Lung (tissue), 12 donors: Measurements from ENCODE around the gene TTYH2. TPM values are rescaled to one million over a fixed set of nuclear protein-coding genes. Genes with fewer than 3 reads are reported as not detected.

Source experiments
- ATAC-seq: fragments of 200-7000 bp; cut with Tn5 transposase; one replicate; pipeline ENCODE4 v1.9.1; 2020; ENCODE audit warnings: moderate number of reproducible peaks; ENCODE audit not compliant: insufficient read depth, low FRiP score
- DNase-seq, 3 donors: peaks; one replicate each; pipeline ENCODE4 v3.0.0-alpha.2; 2013 to 2017
- H3K27ac ChIP-seq, 2 donors: one replicate each; pipeline ENCODE4 v1.5.1; 2013; ENCODE audit warnings: mild to moderate bottlenecking in 2 of 2, moderate library complexity in 2 of 2, control low read depth in 1 of 2, inconsistent platforms in 1 of 2, low read depth in 1 of 2, low read length in 1 of 2
- H3K27me3 ChIP-seq, 3 donors: one replicate each; pipeline ENCODE4 v1.5.1; 2013; ENCODE audit warnings: low read length in 2 of 3; ENCODE audit not compliant: control insufficient read depth in 3 of 3, insufficient read depth in 3 of 3
- H3K36me3 ChIP-seq, 4 donors: one replicate each; pipeline ENCODE4 v1.5.1; 2013; ENCODE audit warnings: low read length in 4 of 4, mild to moderate bottlenecking in 1 of 4, moderate library complexity in 1 of 4; ENCODE audit not compliant: control insufficient read depth in 4 of 4, insufficient read depth in 4 of 4
- H3K4me1 ChIP-seq, 5 donors: one replicate each; pipeline ENCODE4 v1.5.1; 2013; ENCODE audit warnings: low read length in 5 of 5, mild to moderate bottlenecking in 2 of 5, moderate library complexity in 1 of 5; ENCODE audit not compliant: control insufficient read depth in 5 of 5, insufficient read depth in 5 of 5
- H3K4me3 ChIP-seq: one replicate; pipeline ENCODE4 v1.5.1; 2013; ENCODE audit warnings: mild to moderate bottlenecking, control low read depth, moderate library complexity
- H3K9ac ChIP-seq, 2 donors: one replicate each; pipeline ENCODE4 v1.5.1; 2013; ENCODE audit warnings: low read length in 2 of 2, control low read depth in 1 of 2; ENCODE audit not compliant: insufficient read depth in 1 of 2
- H3K9me3 ChIP-seq, 4 donors: one replicate each; pipeline ENCODE4 v1.5.1; 2013; ENCODE audit warnings: low read length in 3 of 4, mild to moderate bottlenecking in 1 of 4, moderate library complexity in 1 of 4; ENCODE audit not compliant: control insufficient read depth in 4 of 4, insufficient read depth in 3 of 4
- CTCF ChIP-seq: IDR thresholded peaks from 2 replicates; pipeline ENCODE4 v1.5.1; 2012; ENCODE audit warnings: mild to moderate bottlenecking; ENCODE audit errors: control extremely low read depth, extremely low read depth
- WGBS, 2 donors: extraction: QIAGEN DNeasy Blood & Tissue Kit; methylation state at CpG; one replicate each; pipeline ENCODE4 v1.1.7; 2013; 5-methylcytosine and 5-hydroxymethylcytosine counted together
- polyA plus RNA-seq, 2 donors: library from polyadenylated mRNA; stranded (reverse); fragments of 200-250 nt; gene quantifications; one replicate each; pipeline ENCODE4 v1.2.1, GENCODE V29; 2013
- total RNA-seq, 2 donors: library from RNA; depleted of rRNA in 1 of 2; stranded (reverse); fragments of >200 nt in 1 of 2; gene quantifications; one replicate each; pipeline ENCODE4 v1.2.1, GENCODE V29; 2014 to 2021
- donor health status: control.
- donor health status: control.
- donor health status: Bipolar disorder and iron deficiency.
- donor health status: healthy.
- donor health status: DM: yes; HTN: yes; CAD: no.

Gene TTYH2
- total and polyA plus RNA-seq, 4 donors, result 2.3 to 10.6 (median 5.4) TPM

GRCh38 chr17:74233937-74234336 lies 20.6 kb downstream of the TTYH2 start:
- DNase-seq, result no peak
- Histone ChIP-seq H3K9ac (no peak overlapping the region), H3K4me3 (no peak overlapping the region), H3K36me3 (peaks cover 0 to 5% (median 4%) of the 10 kb centered on the region in 4 donors), H3K4me1 (peaks cover 0 to 3% (median 0%) of the 10 kb centered on the region in 5 donors), H3K27ac (no peak overlapping the region), H3K9me3 (no peaks in the 10 kb centered on the region), H3K27me3 (no peaks in the 10 kb centered on the region)
- 72 to 85% methylated on average over 8 of the region's 8 CpGs for WGBS, 2 donors
- TF ChIP-seq CTCF, result no peak
- ATAC-seq, result no peak

GRCh38 chr17:74234486-74234885 lies 21.1 kb downstream of the TTYH2 start:
- no peak overlapping the region for H3K27ac ChIP-seq
- H3K4me3 ChIP-seq, result no peak overlapping the region
- ATAC-seq (no peak), DNase-seq (no peak)
- WGBS, 2 donors, result 43 to 54% methylated on average over 1 of the region's 1 CpG
- no peak overlapping the region for H3K9ac ChIP-seq
- peaks cover 0 to 3% (median 0%) of the 10 kb centered on the region in 5 donors for H3K4me1 ChIP-seq
- H3K36me3 ChIP-seq, result peaks cover 0 to 5% (median 4%) of the 10 kb centered on the region in 4 donors
- no peaks in the 10 kb centered on the region for H3K9me3 ChIP-seq
- H3K27me3 ChIP-seq, result no peaks in the 10 kb centered on the region
- no peak for TF ChIP-seq CTCF

- 53 to 69% methylated on average over 19 of the region's 19 CpGs for WGBS, 2 donors
- H3K36me3 ChIP-seq, result peaks cover 0 to 4% (median 4%) of the 10 kb centered on the region in 4 donors
- H3K4me3 ChIP-seq, result no peak overlapping the region
- H3K4me1 ChIP-seq, result peaks cover 0 to 3% (median 0%) of the 10 kb centered on the region in 5 donors
- H3K9me3 ChIP-seq, result no peaks in the 10 kb centered on the region
- no peaks in the 10 kb centered on the region for H3K27me3 ChIP-seq
- H3K27ac ChIP-seq, result peak overlapping the region in 1 of 2 donors; percentile 7
- no peak for TF ChIP-seq CTCF
- no peak overlapping the region for H3K9ac ChIP-seq
- DNase-seq (no peak), ATAC-seq (no peak)
Observed at GRCh38 chr17:74235040-74235581, 21.7 kb downstream of the TTYH2 start.

- WGBS, 2 donors, result 59 to 79% methylated on average over 8 of the region's 8 CpGs
- DNase-seq, result peak in 1 of 3 donors; percentile 57
- H3K4me3 ChIP-seq, result no peak overlapping the region
- H3K36me3 ChIP-seq, result peaks cover 0 to 4% (median under 1%) of the 10 kb centered on the region in 4 donors
- H3K9me3 ChIP-seq, result no peaks in the 10 kb centered on the region
- no peak overlapping the region for H3K27ac ChIP-seq
- TF ChIP-seq CTCF, result no peak
- no peaks in the 10 kb centered on the region for H3K27me3 ChIP-seq
- no peak overlapping the region for H3K9ac ChIP-seq
- peaks cover 0 to 7% (median 0%) of the 10 kb centered on the region in 5 donors for H3K4me1 ChIP-seq
- ATAC-seq, result no peak
Observed at GRCh38 chr17:74235911-74236371, 22.6 kb downstream of the TTYH2 start.
